ENCODE measurements around the gene B2M.
"Not testable (repeated sequence)": the region's sequence is repeated elsewhere in the genome, so short reads cannot be mapped to it uniquely, and the experiment has no call there.

The B2M gene

DNA sequence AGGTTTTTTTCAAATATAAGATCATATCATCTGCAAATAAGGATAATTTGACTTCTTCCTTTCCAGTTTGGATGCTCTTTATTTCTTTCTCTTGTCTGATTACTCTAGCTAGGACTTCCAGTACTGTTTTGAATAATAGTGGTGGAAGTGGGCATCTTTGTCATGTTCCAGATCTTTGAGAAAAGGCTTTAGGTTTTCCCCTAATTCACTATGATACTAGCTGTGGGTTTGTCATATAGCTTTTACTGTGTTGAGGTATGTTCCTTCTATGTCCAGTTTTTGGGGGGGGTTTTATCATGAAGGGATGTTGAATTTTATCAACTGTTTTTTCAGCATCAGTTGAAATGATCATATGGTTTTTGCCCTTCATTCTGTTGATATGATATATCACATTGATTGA is 10.6 kb upstream of the B2M start:
- DNase-seq: not testable (repeated sequence)

DNA sequence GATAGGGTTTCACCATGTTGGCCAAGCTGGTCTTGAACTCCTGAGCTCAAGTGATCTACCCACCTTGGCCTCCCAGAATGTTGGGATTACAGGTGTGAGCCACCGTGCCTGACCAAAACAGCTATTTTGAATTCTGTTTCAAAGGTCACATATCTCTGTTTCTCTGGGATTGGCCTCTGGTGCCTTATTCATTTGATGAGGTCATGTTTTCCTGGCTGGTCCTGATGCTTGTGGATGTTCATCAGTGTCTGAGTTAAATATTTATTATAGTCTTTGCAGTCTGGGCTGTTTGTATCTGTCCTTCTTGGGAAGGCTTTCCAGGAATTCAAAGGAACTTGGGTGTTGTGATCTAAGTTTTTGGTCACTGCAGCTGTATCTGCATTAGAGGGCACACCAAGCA is 5.3 kb upstream of the B2M start:
- DNase-seq: no peak

DNA sequence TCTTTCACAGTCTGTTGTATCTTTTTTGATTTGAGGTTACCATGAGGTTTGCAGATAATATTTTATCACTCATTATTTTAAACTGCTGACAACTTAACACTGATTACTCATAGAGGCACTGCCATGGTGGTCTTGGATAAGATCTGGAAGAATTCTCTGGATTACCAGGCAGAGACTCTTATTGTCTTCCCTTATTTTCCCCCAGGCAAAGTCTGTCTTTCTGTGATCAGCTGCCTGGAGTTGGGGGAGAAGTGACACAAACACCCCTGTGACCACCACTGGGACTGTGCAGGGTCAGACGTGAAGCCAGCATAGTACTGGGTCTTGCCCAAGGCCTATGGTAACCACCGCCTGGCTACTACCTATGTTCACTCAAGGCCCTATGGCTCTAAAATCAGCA is 4.9 kb upstream of the B2M start:
- DNase-seq: no peak

DNA sequence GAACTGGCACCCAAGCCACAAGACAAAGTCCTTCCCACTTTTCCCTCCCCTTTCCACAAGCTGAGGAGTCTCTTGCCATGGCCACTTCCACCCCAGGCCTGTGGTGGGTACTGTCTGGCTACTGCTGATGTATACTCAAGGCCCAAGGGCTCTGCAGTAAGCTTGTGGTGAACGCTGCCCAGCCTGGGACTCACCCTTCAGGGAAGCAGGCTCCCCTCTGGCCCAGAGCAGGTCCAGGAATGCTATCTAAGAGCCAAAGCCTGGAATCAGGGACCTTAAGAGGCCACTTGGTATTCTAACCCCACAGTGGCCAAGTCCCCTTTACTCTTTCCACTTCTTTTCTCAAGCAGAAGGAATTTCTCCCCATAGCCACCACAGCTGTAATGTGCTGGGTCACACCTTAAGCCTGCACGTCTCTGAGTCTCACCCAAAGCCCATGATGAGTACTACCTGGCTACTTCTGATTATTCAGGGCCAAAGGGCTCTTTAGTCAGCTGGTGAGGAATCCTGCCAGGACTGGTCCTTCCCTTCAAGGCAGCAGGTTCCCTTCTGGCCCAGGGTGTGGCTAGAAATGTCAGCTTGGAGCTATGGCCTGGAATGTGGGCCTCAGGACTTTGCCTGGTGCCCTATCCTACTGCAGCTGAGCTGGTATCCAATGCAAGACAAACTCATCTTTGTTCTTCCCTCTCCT is 4.2 kb upstream of the B2M start:
- no peak for DNase-seq

DNA sequence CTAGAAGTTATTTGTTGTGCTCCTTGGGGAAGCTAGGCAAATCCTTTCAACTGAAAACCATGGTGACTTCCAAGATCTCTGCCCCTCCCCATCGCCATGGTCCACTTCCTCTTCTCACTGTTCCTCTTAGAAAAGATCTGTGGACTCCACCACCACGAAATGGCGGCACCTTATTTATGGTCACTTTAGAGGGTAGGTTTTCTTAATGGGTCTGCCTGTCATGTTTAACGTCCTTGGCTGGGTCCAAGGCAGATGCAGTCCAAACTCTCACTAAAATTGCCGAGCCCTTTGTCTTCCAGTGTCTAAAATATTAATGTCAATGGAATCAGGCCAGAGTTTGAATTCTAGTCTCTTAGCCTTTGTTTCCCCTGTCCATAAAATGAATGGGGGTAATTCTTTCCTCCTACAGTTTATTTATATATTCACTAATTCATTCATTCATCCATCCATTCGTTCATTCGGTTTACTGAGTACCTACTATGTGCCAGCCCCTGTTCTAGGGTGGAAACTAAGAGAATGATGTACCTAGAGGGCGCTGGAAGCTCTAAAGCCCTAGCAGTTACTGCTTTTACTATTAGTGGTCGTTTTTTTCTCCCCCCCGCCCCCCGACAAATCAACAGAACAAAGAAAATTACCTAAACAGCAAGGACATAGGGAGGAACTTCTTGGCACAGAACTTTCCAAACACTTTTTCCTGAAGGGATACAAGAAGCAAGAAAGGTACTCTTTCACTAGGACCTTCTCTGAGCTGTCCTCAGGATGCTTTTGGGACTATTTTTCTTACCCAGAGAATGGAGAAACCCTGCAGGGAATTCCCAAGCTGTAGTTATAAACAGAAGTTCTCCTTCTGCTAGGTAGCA is 851 bp upstream of the B2M start:
- DNase-seq: no peak

DNA sequence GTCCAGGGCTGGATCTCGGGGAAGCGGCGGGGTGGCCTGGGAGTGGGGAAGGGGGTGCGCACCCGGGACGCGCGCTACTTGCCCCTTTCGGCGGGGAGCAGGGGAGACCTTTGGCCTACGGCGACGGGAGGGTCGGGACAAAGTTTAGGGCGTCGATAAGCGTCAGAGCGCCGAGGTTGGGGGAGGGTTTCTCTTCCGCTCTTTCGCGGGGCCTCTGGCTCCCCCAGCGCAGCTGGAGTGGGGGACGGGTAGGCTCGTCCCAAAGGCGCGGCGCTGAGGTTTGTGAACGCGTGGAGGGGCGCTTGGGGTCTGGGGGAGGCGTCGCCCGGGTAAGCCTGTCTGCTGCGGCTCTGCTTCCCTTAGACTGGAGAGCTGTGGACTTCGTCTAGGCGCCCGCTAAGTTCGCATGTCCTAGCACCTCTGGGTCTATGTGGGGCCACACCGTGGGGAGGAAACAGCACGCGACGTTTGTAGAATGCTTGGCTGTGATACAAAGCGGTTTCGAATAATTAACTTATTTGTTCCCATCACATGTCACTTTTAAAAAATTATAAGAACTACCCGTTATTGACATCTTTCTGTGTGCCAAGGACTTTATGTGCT is 527 bp downstream of the B2M start:
- no peak for DNase-seq

DNA sequence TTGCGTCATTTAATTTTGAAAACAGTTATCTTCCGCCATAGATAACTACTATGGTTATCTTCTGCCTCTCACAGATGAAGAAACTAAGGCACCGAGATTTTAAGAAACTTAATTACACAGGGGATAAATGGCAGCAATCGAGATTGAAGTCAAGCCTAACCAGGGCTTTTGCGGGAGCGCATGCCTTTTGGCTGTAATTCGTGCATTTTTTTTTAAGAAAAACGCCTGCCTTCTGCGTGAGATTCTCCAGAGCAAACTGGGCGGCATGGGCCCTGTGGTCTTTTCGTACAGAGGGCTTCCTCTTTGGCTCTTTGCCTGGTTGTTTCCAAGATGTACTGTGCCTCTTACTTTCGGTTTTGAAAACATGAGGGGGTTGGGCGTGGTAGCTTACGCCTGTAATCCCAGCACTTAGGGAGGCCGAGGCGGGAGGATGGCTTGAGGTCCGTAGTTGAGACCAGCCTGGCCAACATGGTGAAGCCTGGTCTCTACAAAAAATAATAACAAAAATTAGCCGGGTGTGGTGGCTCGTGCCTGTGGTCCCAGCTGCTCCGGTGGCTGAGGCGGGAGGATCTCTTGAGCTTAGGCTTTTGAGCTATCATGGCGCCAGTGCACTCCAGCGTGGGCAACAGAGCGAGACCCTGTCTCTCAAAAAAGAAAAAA is 1.2 kb downstream of the B2M start:
- no peak for DNase-seq

DNA sequence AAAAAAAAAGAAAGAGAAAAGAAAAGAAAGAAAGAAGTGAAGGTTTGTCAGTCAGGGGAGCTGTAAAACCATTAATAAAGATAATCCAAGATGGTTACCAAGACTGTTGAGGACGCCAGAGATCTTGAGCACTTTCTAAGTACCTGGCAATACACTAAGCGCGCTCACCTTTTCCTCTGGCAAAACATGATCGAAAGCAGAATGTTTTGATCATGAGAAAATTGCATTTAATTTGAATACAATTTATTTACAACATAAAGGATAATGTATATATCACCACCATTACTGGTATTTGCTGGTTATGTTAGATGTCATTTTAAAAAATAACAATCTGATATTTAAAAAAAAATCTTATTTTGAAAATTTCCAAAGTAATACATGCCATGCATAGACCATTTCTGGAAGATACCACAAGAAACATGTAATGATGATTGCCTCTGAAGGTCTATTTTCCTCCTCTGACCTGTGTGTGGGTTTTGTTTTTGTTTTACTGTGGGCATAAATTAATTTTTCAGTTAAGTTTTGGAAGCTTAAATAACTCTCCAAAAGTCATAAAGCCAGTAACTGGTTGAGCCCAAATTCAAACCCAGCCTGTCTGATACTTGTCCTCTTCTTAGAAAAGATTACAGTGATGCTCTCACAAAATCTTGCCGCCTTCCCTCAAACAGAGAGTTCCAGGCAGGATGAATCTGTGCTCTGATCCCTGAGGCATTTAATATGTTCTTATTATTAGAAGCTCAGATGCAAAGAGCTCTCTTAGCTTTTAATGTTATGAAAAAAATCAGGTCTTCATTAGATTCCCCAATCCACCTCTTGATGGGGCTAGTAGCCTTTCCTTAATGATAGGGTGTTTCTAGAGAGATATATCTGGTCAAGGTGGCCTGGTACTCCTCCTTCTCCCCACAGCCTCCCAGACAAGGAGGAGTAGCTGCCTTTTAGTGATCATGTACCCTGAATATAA is 2.0 kb downstream of the B2M start:
- no peak for DNase-seq

DNA sequence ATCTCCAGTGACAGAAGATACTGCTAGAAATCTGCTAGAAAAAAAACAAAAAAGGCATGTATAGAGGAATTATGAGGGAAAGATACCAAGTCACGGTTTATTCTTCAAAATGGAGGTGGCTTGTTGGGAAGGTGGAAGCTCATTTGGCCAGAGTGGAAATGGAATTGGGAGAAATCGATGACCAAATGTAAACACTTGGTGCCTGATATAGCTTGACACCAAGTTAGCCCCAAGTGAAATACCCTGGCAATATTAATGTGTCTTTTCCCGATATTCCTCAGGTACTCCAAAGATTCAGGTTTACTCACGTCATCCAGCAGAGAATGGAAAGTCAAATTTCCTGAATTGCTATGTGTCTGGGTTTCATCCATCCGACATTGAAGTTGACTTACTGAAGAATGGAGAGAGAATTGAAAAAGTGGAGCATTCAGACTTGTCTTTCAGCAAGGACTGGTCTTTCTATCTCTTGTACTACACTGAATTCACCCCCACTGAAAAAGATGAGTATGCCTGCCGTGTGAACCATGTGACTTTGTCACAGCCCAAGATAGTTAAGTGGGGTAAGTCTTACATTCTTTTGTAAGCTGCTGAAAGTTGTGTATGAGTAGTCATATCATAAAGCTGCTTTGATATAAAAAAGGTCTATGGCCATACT is 4.0 kb downstream of the B2M start:
- DNase-seq: no peak

DNA sequence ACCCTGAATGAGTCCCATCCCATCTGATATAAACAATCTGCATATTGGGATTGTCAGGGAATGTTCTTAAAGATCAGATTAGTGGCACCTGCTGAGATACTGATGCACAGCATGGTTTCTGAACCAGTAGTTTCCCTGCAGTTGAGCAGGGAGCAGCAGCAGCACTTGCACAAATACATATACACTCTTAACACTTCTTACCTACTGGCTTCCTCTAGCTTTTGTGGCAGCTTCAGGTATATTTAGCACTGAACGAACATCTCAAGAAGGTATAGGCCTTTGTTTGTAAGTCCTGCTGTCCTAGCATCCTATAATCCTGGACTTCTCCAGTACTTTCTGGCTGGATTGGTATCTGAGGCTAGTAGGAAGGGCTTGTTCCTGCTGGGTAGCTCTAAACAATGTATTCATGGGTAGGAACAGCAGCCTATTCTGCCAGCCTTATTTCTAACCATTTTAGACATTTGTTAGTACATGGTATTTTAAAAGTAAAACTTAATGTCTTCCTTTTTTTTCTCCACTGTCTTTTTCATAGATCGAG is 4.5 kb downstream of the B2M start:
- DNase-seq: no peak

DNA sequence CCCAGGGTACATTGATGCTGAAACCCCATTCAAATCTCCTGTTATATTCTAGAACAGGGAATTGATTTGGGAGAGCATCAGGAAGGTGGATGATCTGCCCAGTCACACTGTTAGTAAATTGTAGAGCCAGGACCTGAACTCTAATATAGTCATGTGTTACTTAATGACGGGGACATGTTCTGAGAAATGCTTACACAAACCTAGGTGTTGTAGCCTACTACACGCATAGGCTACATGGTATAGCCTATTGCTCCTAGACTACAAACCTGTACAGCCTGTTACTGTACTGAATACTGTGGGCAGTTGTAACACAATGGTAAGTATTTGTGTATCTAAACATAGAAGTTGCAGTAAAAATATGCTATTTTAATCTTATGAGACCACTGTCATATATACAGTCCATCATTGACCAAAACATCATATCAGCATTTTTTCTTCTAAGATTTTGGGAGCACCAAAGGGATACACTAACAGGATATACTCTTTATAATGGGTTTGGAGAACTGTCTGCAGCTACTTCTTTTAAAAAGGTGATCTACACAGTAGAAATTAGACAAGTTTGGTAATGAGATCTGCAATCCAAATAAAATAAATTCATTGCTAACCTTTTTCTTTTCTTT is 5.8 kb downstream of the B2M start:
- no peak for DNase-seq

DNA sequence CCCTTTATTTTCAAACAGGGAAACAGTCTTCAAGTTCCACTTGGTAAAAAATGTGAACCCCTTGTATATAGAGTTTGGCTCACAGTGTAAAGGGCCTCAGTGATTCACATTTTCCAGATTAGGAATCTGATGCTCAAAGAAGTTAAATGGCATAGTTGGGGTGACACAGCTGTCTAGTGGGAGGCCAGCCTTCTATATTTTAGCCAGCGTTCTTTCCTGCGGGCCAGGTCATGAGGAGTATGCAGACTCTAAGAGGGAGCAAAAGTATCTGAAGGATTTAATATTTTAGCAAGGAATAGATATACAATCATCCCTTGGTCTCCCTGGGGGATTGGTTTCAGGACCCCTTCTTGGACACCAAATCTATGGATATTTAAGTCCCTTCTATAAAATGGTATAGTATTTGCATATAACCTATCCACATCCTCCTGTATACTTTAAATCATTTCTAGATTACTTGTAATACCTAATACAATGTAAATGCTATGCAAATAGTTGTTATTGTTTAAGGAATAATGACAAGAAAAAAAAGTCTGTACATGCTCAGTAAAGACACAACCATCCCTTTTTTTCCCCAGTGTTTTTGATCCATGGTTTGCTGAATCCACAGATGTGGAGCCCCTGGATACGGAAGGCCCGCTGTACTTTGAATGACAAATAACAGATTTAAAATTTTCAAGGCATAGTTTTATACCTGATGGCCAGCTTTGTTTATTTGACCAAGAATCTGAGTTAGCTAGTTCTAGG is 7.0 kb downstream of the B2M start:
- DNase-seq: no peak

DNA sequence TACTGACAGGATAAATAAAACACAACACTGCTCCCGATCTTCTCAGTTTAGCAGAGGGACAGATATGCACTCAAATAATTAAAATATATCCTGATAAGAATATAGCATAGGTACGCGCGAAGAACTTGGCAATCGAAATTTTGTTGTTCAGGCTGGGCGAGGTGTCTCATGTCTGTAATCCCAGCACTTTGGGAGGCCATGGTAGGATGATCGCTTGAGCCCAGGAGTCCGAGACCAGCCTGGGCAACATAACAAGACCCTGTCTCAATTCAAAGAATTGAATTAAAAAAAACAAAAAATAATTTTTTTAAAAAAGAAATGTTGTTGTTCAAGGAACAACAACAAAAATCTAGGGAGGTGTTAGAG is 7.6 kb downstream of the B2M start:
- no peak for DNase-seq

DNA sequence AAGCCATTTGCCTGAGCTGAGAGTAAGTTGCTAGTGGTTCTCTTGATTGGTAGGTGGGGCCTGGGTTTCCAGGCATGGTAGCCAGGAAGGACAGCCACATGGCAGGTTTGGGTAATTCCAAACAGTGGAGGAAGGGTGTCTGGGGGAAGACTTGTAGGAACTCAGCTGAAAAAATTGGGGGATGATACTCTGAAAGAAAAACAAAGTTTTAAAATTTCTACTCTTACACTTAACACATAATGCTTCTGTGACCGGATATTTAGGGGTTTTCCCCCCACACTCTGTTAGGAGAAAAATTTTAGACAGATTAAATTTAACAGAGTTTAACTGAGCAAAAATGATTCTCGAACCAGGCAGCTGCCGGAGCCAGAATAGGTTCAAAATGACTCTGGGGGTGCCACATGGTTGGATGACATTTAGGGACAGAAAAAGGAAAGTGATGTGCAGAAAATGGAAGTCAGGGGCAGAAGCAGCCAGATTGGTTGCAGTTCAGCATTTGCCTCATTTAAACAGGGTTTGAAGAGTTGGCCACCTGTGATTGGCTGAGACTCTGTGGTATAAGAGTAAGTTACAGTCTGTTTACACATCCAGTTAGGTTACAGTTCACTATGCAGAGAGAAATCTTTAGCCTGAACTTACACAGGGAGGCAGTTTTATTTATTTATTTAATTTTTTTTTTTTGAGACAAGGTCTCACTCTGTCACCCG is 8.1 kb downstream of the B2M start:
- DNase-seq: no peak

DNA sequence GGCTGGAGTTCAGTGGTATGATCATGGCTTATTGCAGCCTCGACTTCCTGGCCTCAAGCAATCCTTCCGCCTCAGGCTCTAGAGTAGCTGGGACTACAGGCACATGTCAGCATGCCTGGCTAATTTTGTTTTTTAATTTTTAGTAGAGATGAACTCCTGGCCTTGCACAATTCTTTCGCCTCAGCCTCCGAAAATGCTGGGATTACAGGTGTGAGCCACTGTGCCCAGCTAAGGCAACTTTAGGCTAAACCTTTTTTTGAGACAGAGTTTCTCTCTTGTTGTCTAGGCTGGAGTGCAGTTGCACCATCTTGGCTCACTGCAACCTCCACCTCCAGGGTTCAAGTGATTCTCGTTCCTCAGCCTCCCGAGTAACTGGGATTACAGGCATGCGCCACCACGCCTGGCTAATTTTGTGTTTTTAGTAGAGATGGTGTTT is 8.7 kb downstream of the B2M start:
- DNase-seq: not testable (repeated sequence)

DNA sequence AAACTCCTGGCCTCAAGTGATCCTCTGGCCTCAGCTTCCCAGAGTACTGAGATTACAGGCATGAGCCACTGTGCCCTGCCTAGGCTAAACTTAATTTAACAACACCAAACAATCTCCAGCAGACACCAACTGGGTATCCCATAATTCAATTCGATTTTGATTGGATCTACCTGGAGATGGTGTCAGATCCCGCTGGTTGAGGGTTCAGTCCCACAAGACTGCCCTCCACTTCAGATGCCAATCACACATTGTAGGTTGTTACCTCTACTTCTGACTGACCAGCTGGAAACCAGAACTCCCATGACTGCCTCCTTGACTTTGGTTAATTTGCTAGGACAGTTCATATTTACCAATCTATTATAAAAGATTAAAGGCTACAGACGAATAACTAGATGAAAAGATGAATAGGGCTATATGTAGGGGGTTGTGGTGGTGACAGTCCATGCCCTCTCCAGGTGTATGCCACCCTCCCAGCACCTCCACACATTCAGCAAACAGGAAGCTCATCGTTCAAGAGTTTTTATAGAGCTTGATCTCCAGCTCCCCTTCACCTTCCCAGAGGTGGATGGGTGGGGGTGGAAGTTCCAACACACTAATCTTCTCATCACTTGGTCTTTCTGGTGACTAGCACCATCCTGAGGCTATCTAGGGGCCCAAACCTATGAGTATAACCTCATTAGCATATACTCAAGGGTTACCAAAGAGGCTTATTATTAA is 9.3 kb downstream of the B2M start:
- DNase-seq: no peak

DNA sequence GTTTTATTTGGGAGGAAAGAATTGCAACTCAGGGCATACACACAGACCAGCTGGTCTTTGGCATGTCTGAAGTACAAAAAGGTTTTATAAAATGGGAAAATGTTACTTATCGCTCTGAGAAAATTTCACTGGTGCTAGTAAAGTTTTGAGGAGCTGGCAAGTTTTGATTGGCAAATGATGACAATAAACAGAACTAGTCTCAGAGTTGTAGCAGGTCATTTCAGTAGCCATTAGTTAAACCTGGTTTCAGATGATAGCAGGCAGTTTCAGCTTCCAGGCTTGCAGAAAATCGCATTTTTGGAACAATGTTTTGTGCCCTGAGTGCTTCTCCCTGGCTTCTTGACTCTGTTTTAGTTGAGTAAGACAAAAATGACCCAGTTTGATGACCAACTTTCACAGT is 10.7 kb downstream of the B2M start:
- DNase-seq: no peak

DNA sequence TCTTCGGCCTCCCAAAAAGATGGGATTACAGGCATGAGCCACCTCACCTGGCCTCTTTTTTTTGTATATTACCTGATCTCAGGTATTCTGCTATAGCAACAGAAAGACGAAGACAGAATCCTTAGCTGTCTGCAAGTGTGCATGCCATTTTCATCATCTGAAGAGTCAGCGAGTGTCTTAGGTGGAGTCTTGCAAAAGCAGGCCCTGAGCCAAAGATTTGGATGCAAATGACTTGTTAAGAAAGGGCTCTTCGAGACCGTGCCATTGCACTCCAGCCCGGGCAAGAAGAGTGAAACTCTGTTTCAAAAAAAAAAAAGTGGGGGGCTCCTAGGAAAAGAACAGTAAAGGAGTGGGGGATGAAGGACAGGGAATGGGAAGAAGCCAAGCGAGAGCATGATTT is 14.8 kb downstream of the B2M start:
- no peak for DNase-seq
